GM19240 (cell line): ENCODE measurements around the gene ZNF106.

Experiments used
- DNase-seq: peaks from one replicate; pipeline ENCODE4 v3.0.0; 2011; ENCODE audit warnings: low spot score; ENCODE audit not compliant: insufficient read length

The ZNF106 gene

GRCh38 chr15:42371096-42371495 lies 119.8 kb downstream of the ZNF106 start:
- DNase-seq, result no peak

GRCh38 chr15:42368096-42368495 lies 122.8 kb downstream of the ZNF106 start:
- DNase-seq, result no peak

GRCh38 chr15:42367041-42367440 lies 123.9 kb downstream of the ZNF106 start:
- no peak for DNase-seq

- DNase-seq, result no peak
Measured at GRCh38 chr15:42365921-42366550, 124.9 kb downstream of the ZNF106 start.

GRCh38 chr15:42364529-42364928 lies 126.4 kb downstream of the ZNF106 start:
- no peak for DNase-seq

- no peak for DNase-seq
Measured at GRCh38 chr15:42363942-42364341, 127.0 kb downstream of the ZNF106 start.

- no peak for DNase-seq
Measured at GRCh38 chr15:42363487-42363886, 127.5 kb downstream of the ZNF106 start.
